ENCODE measurements around the gene TEX264. TPM values are rescaled to one million over a fixed set of nuclear protein-coding genes. Genes with fewer than 3 reads are reported as not detected.

TEX264 gene
- polyA plus RNA-seq, 1 donor from 2014 or later, result 35.4 TPM

- no peaks in the 10 kb centered on the region for H3F3A ChIP-seq (ENCODE audit: insufficient read depth, low read length, poor library complexity, severe bottlenecking)
- TF ChIP-seq TAF1 (IDR thresholded peaks at IDR 0.05; ENCODE audit: low read depth), result no peak
- TF ChIP-seq EZH2 (IDR thresholded peaks at IDR 0.05; ENCODE audit: borderline replicate concordance, insufficient read depth, low read length, poor library complexity, severe bottlenecking), result no peak
- TF ChIP-seq CTCF (IDR thresholded peaks at IDR 0.05; ENCODE audit: poor library complexity, severe bottlenecking), result no peak
- no peak for TF ChIP-seq MXI1 (conservative IDR thresholded peaks at IDR 0.05; ENCODE audit: poor library complexity, severe bottlenecking)
- TF ChIP-seq SMC3 (conservative IDR thresholded peaks at IDR 0.05; ENCODE audit: poor library complexity), result no peak
- no peak for TF ChIP-seq RAD21 (conservative IDR thresholded peaks at IDR 0.05)
- no peak for TF ChIP-seq POLR2AphosphoS5 (IDR thresholded peaks at IDR 0.05)
- no peak for TF ChIP-seq REST (IDR thresholded peaks at IDR 0.05; ENCODE audit: borderline replicate concordance)
- TF ChIP-seq EP300 (conservative IDR thresholded peaks at IDR 0.05; ENCODE audit: poor library complexity, severe bottlenecking), result no peak
- no peaks in the 10 kb centered on the region for H3K9me2 ChIP-seq (ENCODE audit: insufficient read depth, low read length)
- H3K79me2 ChIP-seq (replicated peaks; ENCODE audit: insufficient read depth, low read length), result no peaks in the 10 kb centered on the region
- no peaks in the 10 kb centered on the region for H4K20me1 ChIP-seq (ENCODE audit: insufficient read depth)
- H3K27ac ChIP-seq (ENCODE audit: low read length), result no peak overlapping the region
- no peak overlapping the region for H2AFZ ChIP-seq (ENCODE audit: low read depth, low read length)
- no peak overlapping the region for H3K9ac ChIP-seq (ENCODE audit: low read length)
- H3K4me2 ChIP-seq (ENCODE audit: low read length), result no peak overlapping the region
- no peak overlapping the region for H3K4me3 ChIP-seq (ENCODE audit: low read length)
- no peaks in the 10 kb centered on the region for H3K27me3 ChIP-seq (ENCODE audit: insufficient read depth, low read depth, low read length)
- H3K36me3 ChIP-seq (ENCODE audit: insufficient read depth, low read length), result no peaks in the 10 kb centered on the region
- H3K9me3 ChIP-seq (ENCODE audit: low read length), result no peaks in the 10 kb centered on the region
These were observed 79.8 kb downstream of the TEX264 start for GRCh38 chr3:51750878-51751277.

GRCh38 chr3:51751287-51751686 is 80.2 kb downstream of the TEX264 start:
- Histone ChIP-seq H3K79me2 (replicated peaks; ENCODE audit: insufficient read depth, low read length) (no peaks in the 10 kb centered on the region), H3K9me2 (ENCODE audit: insufficient read depth, low read length) (no peaks in the 10 kb centered on the region), H3K36me3 (ENCODE audit: insufficient read depth, low read length) (no peaks in the 10 kb centered on the region), H3K9ac (ENCODE audit: low read length) (no peak overlapping the region), H3K4me2 (ENCODE audit: low read length) (no peak overlapping the region), H3K27me3 (ENCODE audit: insufficient read depth, low read depth, low read length) (no peaks in the 10 kb centered on the region), H3K27ac (ENCODE audit: low read length) (no peak overlapping the region), H4K20me1 (ENCODE audit: insufficient read depth) (no peaks in the 10 kb centered on the region), H3F3A (ENCODE audit: insufficient read depth, low read length, poor library complexity, severe bottlenecking) (no peaks in the 10 kb centered on the region), H3K9me3 (ENCODE audit: low read length) (no peaks in the 10 kb centered on the region), H3K4me3 (ENCODE audit: low read length) (no peak overlapping the region), H2AFZ (ENCODE audit: low read depth, low read length) (no peak overlapping the region)
- TF ChIP-seq RAD21 (conservative IDR thresholded peaks at IDR 0.05), result no peak

Small RNA genes lying within 50 kb of the gene (small RNA-seq; reads per million reads assigned to genes)
- gene RNA5SP132, result 4.5 to 9.6 (median 6.5) reads per million in 3 experiments

Other genes starting within 250 kb of the TEX264 start
- 9.4 and 11.9 TPM in 2 replicates for gene DCAF1, start 171.2 kb upstream of the TEX264 start, polyA plus RNA-seq
- 14.5 and 14.9 TPM in 2 replicates for gene RAD54L2, start 132.5 kb upstream of the TEX264 start, polyA plus RNA-seq
- 9.1 and 11.6 TPM in 2 replicates for gene GRM2, start 35.8 kb downstream of the TEX264 start, polyA plus RNA-seq
- gene IQCF6, start 108.0 kb downstream of the TEX264 start, polyA plus RNA-seq, result not detected in 2 replicates
- gene IQCF2, start 190.4 kb downstream of the TEX264 start, polyA plus RNA-seq, result not detected in 2 replicates
- not detected in 2 replicates for gene IQCF5, start 204.3 kb downstream of the TEX264 start, polyA plus RNA-seq
- not detected in 2 replicates for gene IQCF1, start 232.1 kb downstream of the TEX264 start, polyA plus RNA-seq